H1 (cell line): Measurements from ENCODE around the gene LPP. TPM values are rescaled to one million over a fixed set of nuclear protein-coding genes. Genes with fewer than 3 reads are reported as not detected.

ENCODE experiments used
- CTCF ChIA-PET: fragments of 300-600 bp; sonication (Branson Sonifier 250); formaldehyde crosslinking; loops from one replicate; lab custom pipeline; 2021; ENCODE audit not compliant: partially characterized antibody; lab: Charles Lee
- POLR2A ChIA-PET: fragments of 300-600 bp; sonication (Branson Sonifier 250); formaldehyde crosslinking; loops from one replicate; lab custom pipeline; 2021; ENCODE audit warnings: inconsistent platforms; ENCODE audit not compliant: partially characterized antibody; lab: Charles Lee
- DNase-seq, 2 experiments: peaks; one replicate each; pipeline versions ENCODE4 v3.0.0 to v3.0.0-alpha.2; 2010 to 2022; ENCODE audit warnings: low spot score in 2 of 2, low read depth in 1 of 2, mixed read lengths in 1 of 2
- FAIRE-seq: peaks from 2 replicates; lab custom pipeline; 2011; peaks lifted over from hg19 to GRCh38; lab: Jason Lieb, UNC
- H2AFZ ChIP-seq: 2 replicates; pipeline ENCODE4 v1.8.1; 2012; ENCODE audit warnings: low read length, inconsistent platforms
- H2AK5ac ChIP-seq: 2 replicates; pipeline ENCODE4 v1.6.1; 2013; ENCODE audit warnings: low read depth, low read length
- H2BK120ac ChIP-seq: replicated peaks from 2 replicates; pipeline ENCODE3; 2013; ENCODE audit warnings: low read depth, low read length, inconsistent platforms
- H2BK12ac ChIP-seq: 2 replicates; pipeline ENCODE4 v1.6.1; 2013; ENCODE audit warnings: low read depth, low read length
- H2BK15ac ChIP-seq: 2 replicates; pipeline ENCODE4 v1.6.1; 2013; ENCODE audit warnings: low read length
- H2BK20ac ChIP-seq: 2 replicates; pipeline ENCODE4 v1.6.1; 2013; ENCODE audit warnings: low read length
- H2BK5ac ChIP-seq: 2 replicates; pipeline ENCODE4 v1.6.1; 2013; ENCODE audit warnings: low read depth, low read length
- H3K14ac ChIP-seq: 2 replicates; pipeline ENCODE4 v1.6.1; 2013; ENCODE audit warnings: inconsistent platforms; ENCODE audit not compliant: insufficient read length
- H3K18ac ChIP-seq: 2 replicates; pipeline ENCODE4 v1.6.1; 2013; ENCODE audit warnings: low read length; ENCODE audit errors: extremely low read depth
- H3K23ac ChIP-seq: 2 replicates; pipeline ENCODE4 v1.6.1; 2013; ENCODE audit warnings: inconsistent platforms; ENCODE audit not compliant: insufficient read length
- H3K23me2 ChIP-seq: 2 replicates; pipeline ENCODE4 v1.6.1; 2013; ENCODE audit warnings: low read depth, low read length
- H3K27ac ChIP-seq: 2 replicates; pipeline ENCODE4 v1.6.1; 2011; ENCODE audit warnings: low read depth, low read length, inconsistent platforms
- H3K27me3 ChIP-seq, 4 experiments: replicated peaks in 1 of 4; 1 replicate in 1 of 4; 2 replicates in 3 of 4; pipeline versions ENCODE4 v1.6.1 to v1.8.1; 2011 to 2013; ENCODE audit warnings: low read length in 3 of 4, mild to moderate bottlenecking in 3 of 4, inconsistent platforms in 2 of 4, mixed read lengths in 2 of 4, moderate library complexity in 1 of 4; ENCODE audit not compliant: control insufficient read depth in 3 of 4, insufficient read depth in 3 of 4; ENCODE audit errors: extremely low read depth in 1 of 4
- H3K36me3 ChIP-seq, 4 experiments: 2 replicates each; pipeline versions ENCODE4 v1.6.1 to v1.8.1; 2011 to 2013; ENCODE audit warnings: mild to moderate bottlenecking in 4 of 4, low read length in 3 of 4, moderate library complexity in 2 of 4, control low read depth in 1 of 4, inconsistent platforms in 1 of 4; ENCODE audit not compliant: insufficient read depth in 4 of 4, control insufficient read depth in 2 of 4
- H3K4ac ChIP-seq: replicated peaks from 2 replicates; pipeline ENCODE3; 2013; ENCODE audit warnings: low read length, low read depth, mixed read lengths, inconsistent platforms; ENCODE audit not compliant: insufficient read length
- H3K4me1 ChIP-seq, 4 experiments: replicated peaks in 1 of 4; 1 replicate in 1 of 4; 2 replicates in 3 of 4; pipeline versions ENCODE4 v1.6.1 to v1.8.1; 2011 to 2013; ENCODE audit warnings: low read length in 3 of 4, inconsistent platforms in 2 of 4, mixed read lengths in 1 of 4; ENCODE audit not compliant: insufficient read depth in 4 of 4, control insufficient read depth in 3 of 4
- H3K4me2 ChIP-seq, 2 experiments: 2 replicates each; pipeline versions ENCODE4 v1.6.1 to v1.8.1; 2011 to 2013; ENCODE audit warnings: low read depth in 2 of 2, low read length in 2 of 2, control low read depth in 1 of 2, inconsistent platforms in 1 of 2, mild to moderate bottlenecking in 1 of 2; ENCODE audit not compliant: insufficient read depth in 1 of 2
- H3K4me3 ChIP-seq, 4 experiments: fragments of 200-600, 300-600 bp in 1 of 4; sonication (generic), shearing (Covaris generic), sonication (Bioruptor Twin) in 1 of 4; 2 replicates each; pipeline versions ENCODE4 v1.5.1 to v1.8.1; 2011 to 2016; ENCODE audit warnings: low read length in 4 of 4, low read depth in 3 of 4, control low read depth in 2 of 4, inconsistent platforms in 2 of 4, mild to moderate bottlenecking in 2 of 4, mixed read lengths in 1 of 4, moderate library complexity in 1 of 4; ENCODE audit not compliant: insufficient read depth in 2 of 4; ENCODE audit errors: extremely low read depth in 1 of 4
- H3K56ac ChIP-seq: replicated peaks from 2 replicates; pipeline ENCODE3; 2013; ENCODE audit warnings: low read depth, mild to moderate bottlenecking, mixed read lengths, low read length, inconsistent platforms; ENCODE audit not compliant: insufficient read length
- H3K79me1 ChIP-seq: 2 replicates; pipeline ENCODE4 v1.6.1; 2013; ENCODE audit warnings: low read depth, low read length, control low read depth
- H3K79me2 ChIP-seq, 2 experiments: 2 replicates each; pipeline versions ENCODE4 v1.6.1 to v1.8.1; 2012 to 2013; ENCODE audit warnings: low read length in 2 of 2, mild to moderate bottlenecking in 2 of 2, inconsistent platforms in 1 of 2; ENCODE audit not compliant: insufficient read depth in 2 of 2, control insufficient read depth in 1 of 2
- H3K9ac ChIP-seq, 4 experiments: replicated peaks in 1 of 4; 1 replicate in 1 of 4; 2 replicates in 3 of 4; pipeline versions ENCODE4 v1.6.1 to v1.8.1; 2011 to 2013; ENCODE audit warnings: low read depth in 3 of 4, low read length in 3 of 4, control low read depth in 2 of 4, mild to moderate bottlenecking in 2 of 4, moderate library complexity in 2 of 4, inconsistent platforms in 1 of 4; ENCODE audit errors: extremely low read depth in 1 of 4
- H3K9me3 ChIP-seq, 2 experiments: 2 replicates each; pipeline versions ENCODE4 v1.6.1 to v1.8.1; 2012 to 2013; ENCODE audit warnings: mild to moderate bottlenecking in 2 of 2, moderate library complexity in 2 of 2, control low read depth in 1 of 2, inconsistent platforms in 1 of 2, low read depth in 1 of 2, low read length in 1 of 2, mixed read lengths in 1 of 2; ENCODE audit not compliant: insufficient read depth in 2 of 2
- H4K20me1 ChIP-seq, 2 experiments: replicated peaks in 1 of 2; 2 replicates each; pipeline versions ENCODE3 to v1.8.1; 2011 to 2013; ENCODE audit warnings: inconsistent platforms in 2 of 2, low read length in 2 of 2, mild to moderate bottlenecking in 1 of 2; ENCODE audit not compliant: insufficient read depth in 2 of 2, control insufficient read depth in 1 of 2
- H4K5ac ChIP-seq: 2 replicates; pipeline ENCODE4 v1.6.1; 2013; ENCODE audit warnings: low read length, low read depth, mixed read lengths, inconsistent platforms; ENCODE audit not compliant: insufficient read length
- H4K8ac ChIP-seq: 2 replicates; pipeline ENCODE4 v1.8.0; 2013; ENCODE audit warnings: mild to moderate bottlenecking, moderate library complexity, low read length, inconsistent platforms; ENCODE audit not compliant: insufficient read depth; ENCODE audit errors: extremely low read depth
- H4K91ac ChIP-seq: replicated peaks from 2 replicates; pipeline ENCODE3; 2013; ENCODE audit warnings: low read length, mixed read lengths, inconsistent platforms; ENCODE audit not compliant: insufficient read length
- BRCA1 ChIP-seq: IDR thresholded peaks from 2 replicates; pipeline ENCODE4 v1.6.1; 2012; ENCODE audit warnings: low read depth, low read length, improper control_type of control experiment
- CBX5 ChIP-seq: fragments of 300-800, 300-1000 bp; sonication (generic); IDR thresholded peaks from 2 replicates; pipeline ENCODE4 v1.7.1; 2016; ENCODE audit warnings: antibody characterized with exemption, low read length, low read depth
- CBX8 ChIP-seq: fragments of 300-800, 300-1000 bp; sonication (generic); IDR thresholded peaks from 2 replicates; pipeline ENCODE4 v1.7.1; 2016; ENCODE audit warnings: low read depth, low read length, borderline replicate concordance
- CREB1 ChIP-seq: IDR thresholded peaks from 2 replicates; pipeline ENCODE4 v1.6.1; 2012; ENCODE audit warnings: inconsistent platforms
- GABPA ChIP-seq: IDR thresholded peaks from 2 replicates; pipeline ENCODE4 v1.6.1; 2011; ENCODE audit warnings: mild to moderate bottlenecking, low read length, moderate library complexity, borderline replicate concordance; ENCODE audit not compliant: insufficient read depth
- HDAC2 ChIP-seq, 2 experiments: fragments of 300-600 bp in 1 of 2; sonication (generic) in 1 of 2; IDR thresholded peaks; 2 replicates each; pipeline ENCODE4 v1.6.1; 2011 to 2012; ENCODE audit warnings: low read depth in 2 of 2, low read length in 2 of 2, mild to moderate bottlenecking in 2 of 2, moderate library complexity in 2 of 2, borderline replicate concordance in 1 of 2, inconsistent platforms in 1 of 2
- KDM1A ChIP-seq: fragments of 200-600, 300-600 bp; sonication (generic); IDR thresholded peaks from 2 replicates; pipeline ENCODE4 v1.7.1; 2016; ENCODE audit warnings: mild to moderate bottlenecking, low read length, borderline replicate concordance
- SIN3A ChIP-seq, 2 experiments: IDR thresholded peaks in 1 of 2; conservative IDR thresholded peaks in 1 of 2; 2 replicates each; pipeline ENCODE4 v1.6.1; 2011 to 2012; ENCODE audit warnings: low read length in 2 of 2, improper control_type of control experiment in 1 of 2, low read depth in 1 of 2, mild to moderate bottlenecking in 1 of 2
- SIX5 ChIP-seq: IDR thresholded peaks from 2 replicates; pipeline ENCODE4 v1.6.1; 2011; ENCODE audit warnings: mild to moderate bottlenecking, low read depth, low read length
- SP4 ChIP-seq: IDR thresholded peaks from 2 replicates; pipeline ENCODE4 v1.6.1; 2012; ENCODE audit warnings: low read length, inconsistent platforms
- SRF ChIP-seq: IDR thresholded peaks from 2 replicates; pipeline ENCODE4 v1.6.1; 2011; ENCODE audit warnings: mild to moderate bottlenecking, low read depth, low read length, moderate library complexity
- SUZ12 ChIP-seq: fragments of 200-600 bp; sonication (generic); IDR thresholded peaks from 2 replicates; pipeline ENCODE4 v1.6.1; 2012; ENCODE audit warnings: mild to moderate bottlenecking, inconsistent platforms, low read length, moderate library complexity, mixed read lengths
- YY1 ChIP-seq: IDR thresholded peaks from 2 replicates; pipeline ENCODE4 v1.6.1; 2011; ENCODE audit warnings: low read depth, mild to moderate bottlenecking, low read length
- WGBS, 2 experiments: shearing (Covaris generic) in 1 of 2; methylation state at CpG; one replicate each; pipeline versions ENCODE4 v1.1.6 to v1.1.7; 2013 to 2015; ENCODE audit warnings: low lambda C conversion rate in 2 of 2, mixed read lengths in 2 of 2, inconsistent platforms in 1 of 2, low coverage in 1 of 2, missing lambda C conversion rate in 1 of 2; ENCODE audit not compliant: insufficient replicate concordance in 2 of 2, insufficient coverage in 1 of 2, insufficient read length in 1 of 2; ENCODE audit errors: extremely low coverage in 1 of 2, missing lambda C conversion rate in 1 of 2; 5-methylcytosine and 5-hydroxymethylcytosine counted together
- polyA plus RNA-seq, 7 experiments: library from polyadenylated mRNA; depleted of rRNA in 3 of 7; stranded (reverse) in 5 of 7; unstranded in 2 of 7; fragments of >200 nt in 5 of 7; fragments of 200-250 nt in 2 of 7; gene quantifications; 1 replicate in 5 of 7; 2 replicates in 1 of 7; 4 replicates in 1 of 7; pipeline versions ENCODE4 v1.2.1 to v1.2.3, GENCODE V29; 2011 to 2013; ENCODE audit warnings: missing spikeins in 2 of 7, mixed read lengths in 2 of 7
- total RNA-seq: library from RNA; stranded (reverse); fragmentation: NEBNext Ultra II Directional; extraction: Animal tissue kit (Norgen Biotek cat#: 25700); gene quantifications from 2 replicates; pipeline ENCODE4 v1.2.1, GENCODE V29; 2021

LPP gene
- total and polyA plus RNA-seq, 2 of the 8 experiments (the other 6 are each of a cell fraction or from before 2014, with no cell fraction given) = 10.0 to 53.3 TPM

GRCh38 chr3:188817103-188817934 lies 663.4 kb downstream of the LPP start:
- no peak overlapping the region for H2BK15ac ChIP-seq
- H3K18ac ChIP-seq = no peak overlapping the region
- H3K79me2 ChIP-seq = no peaks in the 10 kb centered on the region
- WGBS, 2 experiments = 85% methylated on average over 7 of the region's 7 CpGs; no CpG with 5 or more reads in 1 of the 2 experiments
- H3K36me3 ChIP-seq = no peaks in the 10 kb centered on the region
- no peak overlapping the region for H3K9ac ChIP-seq
- ChIA-PET POLR2A (no interaction called here), CTCF (interaction anchor here (0.8 to 1.1 kb wide), 3 partner anchors 13 to 1077 kb away, joined by 3 to 5 read pairs (median 4); no protein-coding TSS in a partner anchor)
- H3K27me3 ChIP-seq = no peaks in the 10 kb centered on the region
- no peaks in the 10 kb centered on the region; the same call in 1 of the 2 replicates for H3K23me2 ChIP-seq
- H2BK5ac ChIP-seq = no peak overlapping the region
- H2BK20ac ChIP-seq = no peak overlapping the region
- no peak overlapping the region for H2BK12ac ChIP-seq
- no peak overlapping the region for H3K23ac ChIP-seq
- H4K8ac ChIP-seq = no peak overlapping the region
- no peak overlapping the region for H3K14ac ChIP-seq
- H3K4me1 ChIP-seq = no peaks in the 10 kb centered on the region
- H2AK5ac ChIP-seq = no peak overlapping the region
- no peak overlapping the region for H3K4me2 ChIP-seq
- no peak overlapping the region for H2BK120ac ChIP-seq
- H2AFZ ChIP-seq = no peak overlapping the region
- H4K5ac ChIP-seq = no peak overlapping the region
- H3K4ac ChIP-seq = no peak overlapping the region
- H3K27ac ChIP-seq = no peak overlapping the region
- H3K4me3 ChIP-seq = no peak overlapping the region
- no peak overlapping the region for H4K91ac ChIP-seq
- FAIRE-seq (no peak), DNase-seq (no peak)
- H4K20me1 ChIP-seq = no peaks in the 10 kb centered on the region
- H3K9me3 ChIP-seq = no peaks in the 10 kb centered on the region
- no peaks in the 10 kb centered on the region for H3K79me1 ChIP-seq
- H3K56ac ChIP-seq = no peak overlapping the region
- TF ChIP-seq GABPA (no peak), CBX5 (no peak), CBX8 (no peak), HDAC2 (IDR thresholded peaks at IDR 0.05; ENCODE audit: borderline replicate concordance in 1 of 2, low read depth in 2 of 2, low read length in 2 of 2) (no peak), CREB1 (no peak), KDM1A (no peak), SP4 (no peak), SIX5 (no peak), SUZ12 (no peak), YY1 (no peak), BRCA1 (no peak), SRF (no peak), SIN3A (conservative IDR thresholded peaks at IDR 0.05 in 1 of 2, IDR thresholded peaks at IDR 0.05 in 1 of 2; ENCODE audit: low read depth in 1 of 2, low read length in 2 of 2) (no peak)
